LNCAP (cell line): ENCODE data around the gene SDHB.

Experiments
- TF ChIP-seq, protein P1 (sequence below): fragments of 450-650 bp; IDR thresholded peaks from 2 replicates; pipeline ENCODE4 v1.5.1; 2017; ENCODE audit warnings: mild to moderate bottlenecking

SDHB gene

DNA sequence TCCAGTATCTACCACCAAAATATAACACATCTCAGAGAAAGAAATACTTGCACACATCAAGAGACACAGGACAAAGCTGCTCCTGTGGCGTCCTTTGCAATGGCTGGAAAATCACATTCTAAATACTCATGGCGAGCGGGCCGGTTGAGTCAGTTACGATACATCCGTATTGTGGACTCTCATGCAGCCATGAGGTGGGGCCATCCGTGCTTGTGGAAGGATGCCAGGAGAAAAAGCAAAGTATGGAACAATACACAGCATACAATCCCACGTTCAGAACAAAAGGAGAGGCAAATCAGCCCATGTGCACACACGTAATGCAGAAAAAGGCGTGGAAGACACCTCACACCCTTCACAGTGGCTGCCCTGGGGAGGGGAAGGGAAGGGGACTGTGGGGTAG, 55.2 kb downstream of the SDHB start:
- TF ChIP-seq, protein P1, sequence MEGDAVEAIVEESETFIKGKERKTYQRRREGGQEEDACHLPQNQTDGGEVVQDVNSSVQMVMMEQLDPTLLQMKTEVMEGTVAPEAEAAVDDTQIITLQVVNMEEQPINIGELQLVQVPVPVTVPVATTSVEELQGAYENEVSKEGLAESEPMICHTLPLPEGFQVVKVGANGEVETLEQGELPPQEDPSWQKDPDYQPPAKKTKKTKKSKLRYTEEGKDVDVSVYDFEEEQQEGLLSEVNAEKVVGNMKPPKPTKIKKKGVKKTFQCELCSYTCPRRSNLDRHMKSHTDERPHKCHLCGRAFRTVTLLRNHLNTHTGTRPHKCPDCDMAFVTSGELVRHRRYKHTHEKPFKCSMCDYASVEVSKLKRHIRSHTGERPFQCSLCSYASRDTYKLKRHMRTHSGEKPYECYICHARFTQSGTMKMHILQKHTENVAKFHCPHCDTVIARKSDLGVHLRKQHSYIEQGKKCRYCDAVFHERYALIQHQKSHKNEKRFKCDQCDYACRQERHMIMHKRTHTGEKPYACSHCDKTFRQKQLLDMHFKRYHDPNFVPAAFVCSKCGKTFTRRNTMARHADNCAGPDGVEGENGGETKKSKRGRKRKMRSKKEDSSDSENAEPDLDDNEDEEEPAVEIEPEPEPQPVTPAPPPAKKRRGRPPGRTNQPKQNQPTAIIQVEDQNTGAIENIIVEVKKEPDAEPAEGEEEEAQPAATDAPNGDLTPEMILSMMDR = no peak

DNA sequence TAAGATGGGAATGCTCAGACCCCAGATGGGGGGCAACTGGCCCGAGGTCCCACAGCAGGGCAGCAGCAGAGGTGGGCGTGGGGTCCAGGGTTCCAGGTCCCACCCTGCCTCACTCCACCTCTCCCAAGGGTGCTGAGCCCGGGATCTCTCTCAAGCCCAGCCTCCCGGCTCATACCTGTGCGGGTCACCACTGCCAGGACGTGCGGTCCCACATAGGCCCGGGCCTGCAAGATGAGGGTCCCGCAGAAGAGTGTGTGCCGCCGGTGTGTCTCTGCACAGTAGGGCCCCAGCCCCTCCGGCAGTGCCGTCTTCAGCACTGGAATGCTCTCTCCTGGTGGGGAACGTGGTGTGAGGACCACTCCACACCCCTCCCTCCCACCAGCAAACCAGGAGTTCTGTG, 57.0 kb downstream of the SDHB start:
- TF ChIP-seq, protein P1 = no peak

DNA sequence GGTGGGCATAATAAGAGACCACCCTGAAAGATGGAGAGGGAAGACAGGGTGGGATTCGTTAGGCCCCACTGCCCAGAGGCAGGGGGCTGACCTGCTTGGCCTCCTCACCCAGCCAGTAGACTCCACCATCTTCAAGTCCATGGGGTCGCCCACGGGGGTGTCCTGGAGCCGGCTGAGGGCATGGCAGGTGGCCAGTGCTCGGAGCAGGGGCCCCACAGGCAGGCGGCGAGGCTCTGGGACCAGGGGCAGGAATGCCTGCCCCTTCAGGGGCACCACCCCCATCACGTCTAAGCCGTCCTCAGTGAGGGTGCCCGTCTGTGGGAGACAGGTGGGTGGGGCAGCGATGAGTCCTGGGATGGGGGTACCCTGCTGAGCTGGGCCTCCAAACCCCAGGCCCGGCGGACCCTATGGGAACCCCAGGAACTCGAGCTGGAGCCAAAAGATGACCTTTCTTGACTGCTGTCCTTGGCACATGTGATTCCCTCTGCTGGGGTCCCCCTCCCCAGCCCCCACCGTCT, 60.3 kb downstream of the SDHB start:
- TF ChIP-seq, protein P1 = no peak

DNA sequence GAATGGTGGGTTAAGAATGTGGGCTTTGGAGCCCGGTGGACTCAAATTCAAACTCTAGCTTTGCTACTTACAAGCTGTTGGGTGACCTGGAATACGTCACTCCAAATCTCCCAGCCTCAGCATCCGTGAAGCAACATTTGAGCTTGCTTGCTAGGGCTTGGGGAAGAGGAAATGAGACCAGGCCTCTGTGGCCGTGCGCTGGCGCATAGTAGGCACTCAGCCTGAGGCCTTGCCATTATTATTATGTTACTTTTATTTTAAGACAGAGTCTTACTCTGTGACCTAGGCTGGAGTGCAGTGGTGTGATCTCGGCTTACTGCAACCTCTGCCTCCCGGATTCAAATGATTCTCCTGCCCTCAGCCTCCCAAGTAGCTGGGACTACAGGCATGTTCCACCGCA, 61.2 kb downstream of the SDHB start:
- TF ChIP-seq, protein P1 = no peak

DNA sequence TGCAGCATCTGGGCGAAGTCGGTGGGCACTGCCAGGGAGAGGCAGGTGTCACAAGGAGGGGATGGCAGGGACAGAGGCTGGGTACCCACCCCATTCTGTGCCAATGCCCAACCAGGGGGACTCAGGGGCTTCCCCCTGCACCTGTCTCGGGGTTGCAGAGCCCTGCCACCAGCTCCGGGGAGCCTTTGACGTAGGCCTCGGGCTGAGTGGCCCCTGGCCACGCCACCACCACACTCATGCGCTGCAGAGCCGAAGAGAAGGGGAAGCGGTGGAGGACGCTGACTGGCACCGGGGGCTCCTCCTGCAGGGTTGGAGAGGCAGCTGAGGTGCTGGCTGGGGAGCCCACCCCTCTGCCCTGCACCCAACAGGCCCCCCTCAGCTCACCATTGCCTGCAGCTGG, 61.7 kb downstream of the SDHB start:
- TF ChIP-seq, protein P1 = no peak

DNA sequence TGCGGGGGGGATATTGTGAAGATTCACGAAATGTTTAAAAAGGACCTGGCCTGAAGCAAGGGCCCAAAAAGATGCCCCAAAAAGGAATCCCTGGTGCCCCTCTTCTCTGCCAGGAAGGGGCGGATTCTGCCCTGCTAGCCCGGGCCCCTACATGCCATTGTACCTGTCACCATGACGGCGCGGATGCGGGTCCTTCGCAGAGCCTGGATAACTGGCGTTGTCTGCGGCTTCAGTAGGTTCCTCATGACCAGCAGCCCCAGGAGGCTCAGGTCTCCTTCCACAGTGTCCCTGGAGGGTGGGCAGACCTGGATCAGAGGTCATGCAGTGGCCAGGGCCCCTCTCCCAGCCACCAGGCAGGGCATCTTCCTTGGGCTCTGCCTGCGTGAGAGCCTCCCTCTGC, 62.3 kb downstream of the SDHB start:
- TF ChIP-seq, protein P1 = no peak

DNA sequence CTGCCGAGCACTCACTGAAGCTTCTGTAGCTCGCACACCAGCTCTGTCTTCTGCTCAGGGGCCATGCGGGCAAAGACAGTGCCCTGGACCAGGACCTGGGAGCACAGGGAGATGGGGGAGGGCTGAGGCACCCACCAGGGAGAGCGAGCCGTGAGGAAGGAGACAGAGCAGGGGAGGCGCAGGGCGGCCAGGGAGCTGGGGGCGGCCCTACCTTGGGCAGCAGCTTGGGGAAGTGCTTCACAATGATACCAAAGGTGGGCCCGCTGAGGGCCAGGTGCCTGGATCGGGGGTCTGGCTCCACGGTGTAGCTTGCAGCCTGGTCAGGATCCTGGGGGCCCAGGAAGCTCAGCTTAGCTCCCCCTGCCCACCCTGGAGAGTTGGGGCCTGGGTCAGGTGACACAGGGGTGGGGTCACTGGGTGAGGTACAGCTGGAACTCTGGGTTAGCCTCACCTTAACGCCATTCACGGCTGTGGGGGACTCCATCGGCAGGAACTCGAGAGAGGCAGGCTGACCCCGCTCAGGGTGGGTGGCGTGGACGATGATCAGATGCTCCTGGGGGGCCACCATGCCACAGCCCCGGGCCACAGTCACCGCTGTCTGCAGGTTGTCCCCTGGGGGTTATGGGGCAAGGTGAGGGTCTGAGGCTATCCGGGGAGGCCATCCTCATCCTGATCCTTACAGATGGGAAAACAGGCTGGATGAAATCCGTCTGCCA, 64.0 kb downstream of the SDHB start:
- TF ChIP-seq, protein P1 = no peak
